Measurements from ENCODE around the gene DRGX. TPM values are rescaled to one million over a fixed set of nuclear protein-coding genes. Genes with fewer than 3 reads are reported as not detected.

DRGX gene
- total and polyA plus RNA-seq, 2 of the 4 experiments (the other 2 are of a cell fraction): not detected

DNA sequence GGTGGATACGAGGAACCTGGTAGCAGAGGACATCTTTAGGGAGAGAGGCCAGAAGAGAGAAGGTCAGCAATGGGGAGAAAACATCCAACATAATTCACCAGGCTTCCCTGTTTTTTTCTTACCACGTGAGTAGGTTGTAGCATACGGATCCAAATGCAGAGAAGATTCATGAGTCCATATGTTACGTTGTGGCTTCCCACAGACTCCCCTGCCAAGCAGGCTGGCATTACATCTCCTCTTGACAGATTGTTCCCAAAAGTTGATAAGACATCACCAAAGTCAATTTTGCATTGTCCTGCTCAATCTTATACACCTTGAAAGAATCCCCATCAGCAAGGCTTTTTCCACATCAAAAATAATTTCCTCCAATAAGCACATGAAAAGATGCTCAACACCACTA lies 39.7 kb downstream of the DRGX start:
- no peak for TF ChIP-seq MAFK (IDR thresholded peaks at IDR 0.05; ENCODE audit: low read depth, low read length)
- no peak for TF ChIP-seq RFX5 (IDR thresholded peaks at IDR 0.05; ENCODE audit: low read depth, low read length)
- TF ChIP-seq POLR2A (IDR thresholded peaks at IDR 0.05; ENCODE audit: low read depth, low read length): no peak
- no peak for TF ChIP-seq MXI1 (IDR thresholded peaks at IDR 0.05; ENCODE audit: borderline replicate concordance, low read depth, low read length)
- H3K23ac ChIP-seq (ENCODE audit: low read depth, low read length): no peak overlapping the region
- H4K8ac ChIP-seq (ENCODE audit: low read depth in 2 of 2, low read length in 2 of 2): no peak overlapping the region
- no peaks in the 10 kb centered on the region for H3K4me1 ChIP-seq (ENCODE audit: control insufficient read depth, insufficient read depth, low read length)
- in situ Hi-C loops (cut with MboI; ENCODE audit: low sequenced_read_pairs) (no loop called here), dilution Hi-C loops (cut with HindIII; ENCODE audit: low sequenced_read_pairs, unreplicated experiment) (no loop called here), intact Hi-C loops (cut with micrococcal nuclease) (no loop called here)
- no peak overlapping the region for H2AFZ ChIP-seq (replicated peaks; ENCODE audit: low read length, poor library complexity)
- H3K9me1 ChIP-seq (ENCODE audit: insufficient read depth, low read length): no peaks in the 10 kb centered on the region
- ChIA-PET CTCF (no interaction called here), POLR2A (ENCODE audit: unreplicated experiment) (no interaction called here)
- no peak overlapping the region for H2BK15ac ChIP-seq (ENCODE audit: low read depth, low read length)
- BruUV-seq (replicated peaks): no TSS peak
- H2AK5ac ChIP-seq (ENCODE audit: low read depth, low read length): no peak overlapping the region
- H3K27ac ChIP-seq (ENCODE audit: insufficient read depth, low read length): no peak overlapping the region
- DNase-seq (no peak), ATAC-seq (ENCODE audit: low read depth) (no peak)
- no peak overlapping the region for H3K14ac ChIP-seq (replicated peaks; ENCODE audit: low read depth, low read length)
- no peak overlapping the region for H3K4ac ChIP-seq (ENCODE audit: low read depth, low read length)
- no peaks in the 10 kb centered on the region for H4K20me1 ChIP-seq (ENCODE audit: insufficient read depth, low read length)
- H3K9ac ChIP-seq (ENCODE audit: low read depth, low read length): no peak overlapping the region
- no peak overlapping the region for H2AK9ac ChIP-seq (replicated peaks; ENCODE audit: low read depth, low read length, poor library complexity)
- 100% methylated on average over 1 of the region's 4 CpGs; no CpG with 5 or more reads in 1 of the 2 experiments for WGBS, 2 experiments (ENCODE audit: extremely low coverage in 2 of 2, insufficient read length in 1 of 2)
- no peak overlapping the region for H3K4me3 ChIP-seq (ENCODE audit: insufficient read depth, low read depth, low read length)
- H3K36me3 ChIP-seq (ENCODE audit: control insufficient read depth, insufficient read depth, low read length): no peaks in the 10 kb centered on the region
- no peak overlapping the region for H4K91ac ChIP-seq (ENCODE audit: insufficient read depth, low read depth, low read length)
- H2BK5ac ChIP-seq (ENCODE audit: low read depth, low read length, poor library complexity, severe bottlenecking): no peak overlapping the region
- H2BK20ac ChIP-seq (ENCODE audit: low read depth, low read length): no peak overlapping the region
- no peak overlapping the region for H3K4me2 ChIP-seq (ENCODE audit: low read depth, low read length)
- peaks cover 2% of the 10 kb centered on the region; the same call in 1 of the 2 replicates for H3K27me3 ChIP-seq (ENCODE audit: control insufficient read depth, insufficient read depth, low read length)
- H4K5ac ChIP-seq (ENCODE audit: low read depth, low read length): no peak overlapping the region
- peaks cover 2% of the 10 kb centered on the region; the same call in 1 of the 2 replicates for H3K9me3 ChIP-seq (ENCODE audit: control insufficient read depth, insufficient read depth, low read length)
- no peak overlapping the region for H2BK120ac ChIP-seq (ENCODE audit: low read depth, low read length)
- no peak overlapping the region for H3K18ac ChIP-seq (ENCODE audit: low read depth, low read length)
- no peaks in the 10 kb centered on the region for H3K79me1 ChIP-seq (ENCODE audit: low read depth in 1 of 2, low read length in 2 of 2)
- H3K56ac ChIP-seq (ENCODE audit: extremely low read depth, insufficient read depth, low read length): no peak overlapping the region

All from IMR-90 (cell line).